GM12878 (cell line): ENCODE measurements around the gene CRY1. TPM values are rescaled to one million over a fixed set of nuclear protein-coding genes. Genes with fewer than 3 reads are reported as not detected.

ENCODE experiments used
- ATAC-seq: fragments of 200-7000 bp; cut with Tn5 transposase; 3 replicates; pipeline ENCODE4 v1.9.1; 2020; ENCODE audit warnings: mild to moderate bottlenecking, moderate library complexity
- BruUV-seq: library from RNA; stranded (reverse); fragments of 400-500 nt; replicated peaks from 2 replicates; lab custom pipeline; 2021; lab: Mats Ljungman, UMichigan
- CTCF ChIA-PET: fragments of 300-600 bp; sonication (Branson Sonifier 250); formaldehyde crosslinking; extraction: SDS; loops from one replicate; lab custom pipeline; 2021; ENCODE audit warnings: inconsistent platforms; lab: Yijun Ruan, JAX
- POLR2A ChIA-PET: fragments of 350-600 bp; formaldehyde crosslinking; extraction: SDS; loops from one replicate; lab custom pipeline; 2021; ENCODE audit warnings: inconsistent platforms; lab: Charles Lee
- RAD21 ChIA-PET: fragments of 300-600 bp; sonication (Branson Sonifier 250); formaldehyde crosslinking; loops from one replicate; lab custom pipeline; 2023; ENCODE audit warnings: antibody characterized with exemption; ENCODE audit not compliant: unreplicated experiment; lab: Charles Lee
- SMC1A ChIA-PET: fragments of 300-600 bp; sonication (Branson Sonifier 250); formaldehyde crosslinking; loops from one replicate; lab custom pipeline; 2023; ENCODE audit not compliant: unreplicated experiment, uncharacterized antibody; lab: Charles Lee
- DNase-seq: peaks from one replicate; pipeline ENCODE4 v3.0.0-alpha.2; 2011; ENCODE audit warnings: low read depth, low spot score
- FAIRE-seq: peaks from 3 replicates; lab custom pipeline; 2011; peaks lifted over from hg19 to GRCh38; lab: Jason Lieb, UNC
- H2AFZ ChIP-seq: 2 replicates; pipeline ENCODE4 v1.6.0; 2011; ENCODE audit warnings: low read depth, low read length, control low read depth; ENCODE audit not compliant: control insufficient read depth
- H3K27ac ChIP-seq: 2 replicates; pipeline ENCODE4 v1.5.1; 2011; ENCODE audit warnings: control low read depth; ENCODE audit not compliant: control insufficient read depth, insufficient read depth
- H3K27me3 ChIP-seq, 2 experiments: replicated peaks in 1 of 2; 2 replicates each; pipeline versions ENCODE4 v1.6.0 to v1.6.1; 2011; ENCODE audit warnings: low read length in 1 of 2; ENCODE audit not compliant: control insufficient read depth in 2 of 2, insufficient read depth in 2 of 2
- H3K36me3 ChIP-seq, 2 experiments: 2 replicates each; pipeline ENCODE4 v1.5.1; 2011; ENCODE audit warnings: low read length in 1 of 2; ENCODE audit not compliant: control insufficient read depth in 2 of 2, insufficient read depth in 2 of 2
- H3K4me1 ChIP-seq: 2 replicates; pipeline ENCODE4 v1.6.1; 2011; ENCODE audit warnings: mild to moderate bottlenecking, low read length, moderate library complexity, mixed read lengths; ENCODE audit not compliant: control insufficient read depth, insufficient read depth
- H3K4me2 ChIP-seq: 2 replicates; pipeline ENCODE4 v1.6.0; 2011; ENCODE audit warnings: control low read depth; ENCODE audit not compliant: control insufficient read depth, insufficient read depth
- H3K4me3 ChIP-seq: fragments of 200-600 bp; sonication (generic); 2 replicates; pipeline ENCODE4 v1.5.1; 2016
- H3K79me2 ChIP-seq: 2 replicates; pipeline ENCODE4 v1.6.0; 2011; ENCODE audit warnings: low read length; ENCODE audit not compliant: control insufficient read depth, insufficient read depth
- H3K9ac ChIP-seq: 2 replicates; pipeline ENCODE4 v1.8.0; 2011; ENCODE audit warnings: low read length, control low read depth, mixed read lengths; ENCODE audit not compliant: control insufficient read depth, insufficient read depth
- H3K9me3 ChIP-seq: replicated peaks from 3 replicates; pipeline ENCODE4 v1.5.1; 2011; ENCODE audit warnings: mild to moderate bottlenecking, low read length; ENCODE audit not compliant: control insufficient read depth, insufficient read depth
- H4K20me1 ChIP-seq: 2 replicates; pipeline ENCODE4 v1.6.0; 2011; ENCODE audit not compliant: control insufficient read depth, insufficient read depth
- SPI1 ChIP-seq: IDR thresholded peaks from 2 replicates; pipeline ENCODE4 v1.6.1; 2011; ENCODE audit warnings: low read depth, mild to moderate bottlenecking, low read length, moderate library complexity, borderline replicate concordance; ENCODE audit not compliant: insufficient read depth
- WGBS: methylation state at CpG from one replicate; pipeline ENCODE4 v1.1.6; 2016; ENCODE audit warnings: low lambda C conversion rate; ENCODE audit not compliant: insufficient replicate concordance, insufficient coverage; ENCODE audit errors: missing lambda C conversion rate; 5-methylcytosine and 5-hydroxymethylcytosine counted together
- in situ Hi-C: fragments of 300-500 bp; cut with MboI; formaldehyde crosslinking; loops from 9 replicates; pipeline ENCODE4 v1.14.3; 2018; ENCODE audit warnings: mixed read lengths
- intact Hi-C: fragments of 100-400 bp; cut with micrococcal nuclease; formaldehyde crosslinking; loops from one replicate; pipeline ENCODE4 v1.14.2; 2022; ENCODE audit not compliant: unreplicated experiment
- polyA plus RNA-seq, 11 experiments: library from polyadenylated mRNA; depleted of rRNA in 4 of 11; unstranded in 6 of 11; stranded (reverse) in 5 of 11; fragments of >200 nt; fragmentation: Nextera tagmentation in 4 of 11; fragmentation: Illumina TruSeq in 1 of 11; extraction: Ambion mirVana in 4 of 11; extraction: Trizol in 1 of 11; gene quantifications; 1 replicate in 1 of 11; 2 replicates in 10 of 11; pipeline versions ENCODE4 v1.2.1 to v1.2.3, GENCODE V29; 2011 to 2016; ENCODE audit warnings: inconsistent platforms in 2 of 11, missing spikeins in 2 of 11, low read depth in 1 of 11
- total RNA-seq, 4 experiments: library from RNA; depleted of rRNA in 3 of 4; stranded (reverse); fragments of >200 nt in 3 of 4; fragmentation: Illumina TruSeq in 1 of 4; extraction: Trizol in 1 of 4; gene quantifications; 2 replicates each; pipeline versions ENCODE4 v1.2.1 to v1.2.3, GENCODE V29; 2013 to 2021
- TF ChIP-seq, protein P1 (sequence below): fragments of 450-650 bp; formaldehyde crosslinking; IDR thresholded peaks from 2 replicates; pipeline ENCODE4 v1.4.0; 2022; ENCODE audit warnings: mild to moderate bottlenecking, moderate library complexity

Gene CRY1
- total and polyA plus RNA-seq, 10 of the 15 experiments (the other 5 are each of a cell fraction or from before 2014, with no cell fraction given), result 1.6 to 10.9 (median 5.4) TPM

DNA sequence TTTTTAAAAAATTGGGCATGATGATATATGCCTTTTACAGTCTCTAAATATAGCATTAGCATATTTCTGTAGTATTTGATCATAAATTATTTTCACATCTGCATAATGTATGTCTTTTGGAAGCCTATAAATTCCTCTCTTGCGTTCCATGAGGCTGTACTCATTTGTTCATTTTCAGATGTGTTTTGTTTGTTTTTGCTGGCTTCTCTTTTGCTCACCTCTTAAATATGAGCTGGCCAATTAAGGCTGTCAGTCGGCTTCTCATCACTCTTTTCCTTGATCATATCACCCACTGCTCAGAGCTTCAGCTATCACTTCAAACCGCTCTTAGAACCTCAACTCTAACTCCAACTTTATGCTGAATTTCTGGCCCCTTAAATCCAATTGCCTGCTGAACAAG lies 131.1 kb downstream of the CRY1 start:
- TF ChIP-seq, protein P1, sequence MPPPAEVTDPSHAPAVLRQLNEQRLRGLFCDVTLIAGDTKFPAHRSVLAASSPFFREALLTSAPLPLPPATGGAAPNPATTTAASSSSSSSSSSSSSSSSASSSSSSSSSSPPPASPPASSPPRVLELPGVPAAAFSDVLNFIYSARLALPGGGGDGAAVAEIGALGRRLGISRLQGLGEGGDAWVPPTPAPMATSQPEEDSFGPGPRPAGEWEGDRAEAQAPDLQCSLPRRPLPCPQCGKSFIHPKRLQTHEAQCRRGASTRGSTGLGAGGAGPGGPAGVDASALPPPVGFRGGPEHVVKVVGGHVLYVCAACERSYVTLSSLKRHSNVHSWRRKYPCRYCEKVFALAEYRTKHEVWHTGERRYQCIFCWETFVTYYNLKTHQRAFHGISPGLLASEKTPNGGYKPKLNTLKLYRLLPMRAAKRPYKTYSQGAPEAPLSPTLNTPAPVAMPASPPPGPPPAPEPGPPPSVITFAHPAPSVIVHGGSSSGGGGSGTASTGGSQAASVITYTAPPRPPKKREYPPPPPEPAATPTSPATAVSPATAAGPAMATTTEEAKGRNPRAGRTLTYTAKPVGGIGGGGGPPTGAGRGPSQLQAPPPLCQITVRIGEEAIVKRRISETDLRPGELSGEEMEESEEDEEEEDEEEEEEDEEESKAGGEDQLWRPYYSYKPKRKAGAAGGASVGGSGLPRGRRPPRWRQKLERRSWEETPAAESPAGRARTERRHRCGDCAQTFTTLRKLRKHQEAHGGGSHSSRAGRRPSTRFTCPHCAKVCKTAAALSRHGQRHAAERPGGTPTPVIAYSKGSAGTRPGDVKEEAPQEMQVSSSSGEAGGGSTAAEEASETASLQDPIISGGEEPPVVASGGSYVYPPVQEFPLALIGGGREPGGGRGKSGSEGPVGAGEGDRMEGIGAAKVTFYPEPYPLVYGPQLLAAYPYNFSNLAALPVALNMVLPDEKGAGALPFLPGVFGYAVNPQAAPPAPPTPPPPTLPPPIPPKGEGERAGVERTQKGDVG (CRISPR knock-in tag), result no peak
- no peak for TF ChIP-seq SPI1
- TF ChIP-seq, all 136 proteins: peak for 0
- RAD21 ChIA-PET, result no interaction called here
- Histone ChIP-seq H3K4me3 (no peak overlapping the region), H3K4me1 (peaks cover 4% of the 10 kb centered on the region; the same call in 1 of the 2 replicates), H3K9me3 (no peaks in the 10 kb centered on the region), H3K36me3 (peaks cover 0 to 11% of the 10 kb centered on the region in 2 experiments; a peak in 2 of 4 replicates), H4K20me1 (no peaks in the 10 kb centered on the region), H2AFZ (no peak overlapping the region), H3K4me2 (no peak overlapping the region), H3K9ac (no peak overlapping the region), H3K27me3 (no peaks in the 10 kb centered on the region), H3K79me2 (peaks cover 29% of the 10 kb centered on the region), H3K27ac (no peak overlapping the region)
- POLR2A ChIA-PET, result interaction anchor here (1.2 to 1.5 kb wide), 2 partner anchors 9 to 24 kb away, joined by 3 read pairs; partner anchors contain the start of gene MTERF2
- FAIRE-seq (no peak), DNase-seq (no peak), ATAC-seq (no peak)
- WGBS, result 98% methylated on average over 3 of the region's 3 CpGs
- in situ Hi-C loops, result no loop called here
- no TSS peak for BruUV-seq
- CTCF ChIA-PET, result no interaction called here
- SMC1A ChIA-PET, result interaction anchor here (1.0 kb wide), 2 partner anchors 18 to 113 kb away, joined by 3 read pairs; no protein-coding TSS in a partner anchor
- intact Hi-C loops, result no loop called here
